HAP-1 (cell line): ENCODE data around the gene HTR3B.

Experiments used
- DNase-seq, 2 experiments: peaks; one replicate each; pipeline ENCODE4 v3.0.0-alpha.2; 2016 to 2020; ENCODE audit warnings: low spot score in 2 of 2
- H3K27me3 ChIP-seq: fragments of 250-450 bp; sonication (Bioruptor Pico); 2 replicates; pipeline ENCODE4 v1.5.1; 2020; ENCODE audit warnings: low read depth, mild to moderate bottlenecking, moderate library complexity
- H3K36me3 ChIP-seq: fragments of 250-450 bp; sonication (Bioruptor Pico); replicated peaks from 2 replicates; pipeline ENCODE4 v1.5.1; 2020; ENCODE audit warnings: mild to moderate bottlenecking
- H3K4me1 ChIP-seq: fragments of 250-450 bp; sonication (Bioruptor Pico); 2 replicates; pipeline ENCODE4 v1.5.1; 2020; ENCODE audit warnings: mild to moderate bottlenecking
- H3K4me3 ChIP-seq: fragments of 250-450 bp; sonication (Bioruptor Pico); 2 replicates; pipeline ENCODE4 v1.5.1; 2020; ENCODE audit warnings: mild to moderate bottlenecking, moderate library complexity
- H3K9me3 ChIP-seq: fragments of 250-450 bp; sonication (Bioruptor Pico); 2 replicates; pipeline ENCODE4 v1.5.1; 2020; ENCODE audit warnings: mild to moderate bottlenecking, moderate library complexity
- in situ Hi-C: fragments of 300-500 bp; cut with MboI; formaldehyde crosslinking; loops from 3 replicates; pipeline ENCODE4 v1.14.3; 2020; ENCODE audit warnings: low sequenced_read_pairs, inconsistent platforms, mixed read lengths

The HTR3B gene

GRCh38 chr11:113992459-113993110, 88.0 kb downstream of the HTR3B start:
- Histone ChIP-seq H3K36me3 (no peaks in the 10 kb centered on the region), H3K4me1 (peaks cover 8% of the 10 kb centered on the region), H3K27me3 (no peaks in the 10 kb centered on the region; the same call in 1 of the 2 replicates), H3K4me3 (no peak overlapping the region), H3K9me3 (no peaks in the 10 kb centered on the region)
- in situ Hi-C loops = loop anchor here (5.0 kb wide), 1 partner anchor 270 kb away; no protein-coding TSS in a partner anchor
- peak; percentile 62 to 68 for DNase-seq

DNA sequence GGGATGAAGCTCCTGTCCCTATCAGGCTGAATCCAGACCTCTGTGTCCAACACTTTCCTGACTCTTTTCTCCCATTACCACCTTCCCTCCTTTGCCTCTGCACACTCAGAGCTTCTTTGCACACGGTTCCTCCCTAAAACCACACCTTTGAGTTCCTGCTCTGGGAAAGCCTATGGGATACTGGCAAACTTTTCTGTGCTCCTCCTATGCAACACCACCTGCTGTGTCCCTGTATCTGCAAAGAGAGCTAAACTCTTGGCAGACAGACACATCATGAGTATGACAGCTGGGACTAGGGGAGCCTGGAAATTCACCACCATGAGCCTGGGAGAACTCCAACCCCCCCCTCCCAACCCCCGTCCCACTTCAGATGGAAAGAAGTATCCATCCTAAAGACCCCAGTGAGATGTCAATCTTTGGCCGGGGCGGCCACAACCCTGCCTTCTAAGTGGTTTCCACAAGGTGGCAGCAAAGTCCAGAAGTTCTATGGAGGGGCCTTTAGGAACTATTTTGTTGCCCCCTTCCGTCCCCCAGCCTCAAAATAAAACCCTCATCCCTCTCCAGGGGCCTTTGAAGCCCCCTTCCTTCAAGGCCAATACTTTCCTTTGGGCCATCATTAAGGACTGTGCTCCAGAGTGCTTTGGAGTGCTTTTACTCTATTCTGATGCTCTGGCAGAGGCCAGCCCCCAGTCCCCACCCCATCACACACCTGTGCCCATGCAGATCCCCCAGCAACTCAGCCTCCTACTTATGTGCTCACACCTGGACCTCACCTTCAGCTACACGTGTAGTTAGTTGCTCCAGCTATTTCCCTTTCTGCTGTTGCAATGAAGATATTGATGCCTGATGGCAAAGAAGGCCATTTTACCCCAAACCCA, 89.7 kb downstream of the HTR3B start:
- in situ Hi-C loops = loop anchor here (5.0 kb wide), 1 partner anchor 268 kb away; no protein-coding TSS in a partner anchor
- peaks cover 8% of the 10 kb centered on the region for H3K4me1 ChIP-seq
- H3K9me3 ChIP-seq = no peaks in the 10 kb centered on the region
- peak in 1 of 2 experiments; percentile 58 for DNase-seq
- no peaks in the 10 kb centered on the region; the same call in 1 of the 2 replicates for H3K27me3 ChIP-seq
- no peaks in the 10 kb centered on the region for H3K36me3 ChIP-seq
- H3K4me3 ChIP-seq = no peak overlapping the region
